Spinal cord (tissue), 10 donors: ENCODE results near the gene CAPS2. TPM values are rescaled to one million over a fixed set of nuclear protein-coding genes. Genes with fewer than 3 reads are reported as not detected.
"Not testable (repeated sequence)": the region's sequence is repeated elsewhere in the genome, so short reads cannot be mapped to it uniquely, and the experiment has no call there.

Experiments
- DNase-seq, 6 donors: peaks; one replicate each; pipeline versions ENCODE4 v3.0.0 to v3.0.0-alpha.2; 2013 to 2015; ENCODE audit warnings: low spot score in 6 of 6, low read depth in 4 of 6
- H3K27ac ChIP-seq: one replicate; pipeline ENCODE4 v1.5.1; 2013; ENCODE audit warnings: low read depth, low read length, control low read depth
- H3K27me3 ChIP-seq: one replicate; pipeline ENCODE4 v1.6.1; 2013; ENCODE audit warnings: low read length; ENCODE audit not compliant: control insufficient read depth, insufficient read depth
- H3K36me3 ChIP-seq: one replicate; pipeline ENCODE4 v1.6.1; 2013; ENCODE audit warnings: low read length; ENCODE audit not compliant: control insufficient read depth, insufficient read depth
- H3K4me1 ChIP-seq: one replicate; pipeline ENCODE4 v1.6.1; 2013; ENCODE audit warnings: low read length; ENCODE audit not compliant: control insufficient read depth, insufficient read depth
- H3K4me3 ChIP-seq: one replicate; pipeline ENCODE4 v1.5.1; 2013; ENCODE audit warnings: low read depth, low read length, control low read depth
- H3K9me3 ChIP-seq: one replicate; pipeline ENCODE4 v1.6.1; 2013; ENCODE audit warnings: low read length; ENCODE audit not compliant: control insufficient read depth, insufficient read depth
- WGBS: methylation state at CpG from one replicate; pipeline ENCODE4 v1.1.5; 2013; ENCODE audit warnings: missing lambda C conversion rate; ENCODE audit not compliant: insufficient coverage; 5-methylcytosine and 5-hydroxymethylcytosine counted together
- polyA plus RNA-seq, 2 donors: library from polyadenylated mRNA; unstranded; fragments of 120-200 nt; gene quantifications; one replicate each; pipeline ENCODE4 v1.2.1, GENCODE V29; 2013; ENCODE audit not compliant: insufficient read length in 2 of 2
- total RNA-seq, 2 donors: library from RNA; depleted of rRNA in 1 of 2; stranded (reverse); fragments of 120-200 nt in 1 of 2; fragments of >200 nt in 1 of 2; gene quantifications; one replicate each; pipeline versions ENCODE4 v1.2.3 to v1.2.4, GENCODE V29; 2013 to 2014
- donor health status: healthy.

The CAPS2 gene
- total and polyA plus RNA-seq, 4 donors = 10.5 to 22.9 (median 13.4) TPM

DNA sequence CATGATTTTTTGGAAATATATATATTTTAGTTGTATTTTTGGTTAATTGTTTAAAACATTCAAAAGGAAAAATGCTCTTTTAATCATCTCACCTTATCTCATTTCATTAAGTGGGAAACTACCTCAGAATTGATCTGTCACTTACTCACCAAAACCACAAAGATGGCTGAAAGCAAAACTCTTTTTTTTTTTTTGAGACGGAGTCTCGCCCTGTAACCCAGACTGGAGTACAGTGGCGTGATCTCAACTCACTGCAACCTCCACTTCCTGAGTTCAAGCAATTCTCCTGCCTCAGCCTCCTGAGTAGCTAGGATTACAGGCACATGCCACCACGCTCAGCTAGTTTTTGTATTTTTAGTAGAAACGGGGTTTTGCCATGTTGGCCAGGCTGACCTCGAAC is 16.1 kb upstream of the CAPS2 start:
- DNase-seq, H3K36me3 ChIP-seq, H3K9me3 ChIP-seq, H3K27ac ChIP-seq, H3K4me3 ChIP-seq, H3K27me3 ChIP-seq, H3K4me1 ChIP-seq: not testable (repeated sequence)
- WGBS = 90% methylated on average over 3 of the region's 6 CpGs

- no peak overlapping the region for H3K4me3 ChIP-seq
- WGBS = no CpG with 5 or more reads among the region's 2 CpGs
- DNase-seq = no peak
- H3K9me3 ChIP-seq = no peaks in the 10 kb centered on the region
- H3K27me3 ChIP-seq = no peaks in the 10 kb centered on the region
- no peaks in the 10 kb centered on the region for H3K36me3 ChIP-seq
- no peak overlapping the region for H3K27ac ChIP-seq
- no peaks in the 10 kb centered on the region for H3K4me1 ChIP-seq
Measured at GRCh38 chr12:75345531-75345930, 15.4 kb upstream of the CAPS2 start.

- Histone ChIP-seq H3K4me1 (no peaks in the 10 kb centered on the region), H3K36me3 (no peaks in the 10 kb centered on the region), H3K9me3 (no peaks in the 10 kb centered on the region), H3K27ac (no peak overlapping the region), H3K4me3 (no peak overlapping the region), H3K27me3 (no peaks in the 10 kb centered on the region)
- WGBS = 100% methylated on average over 2 of the region's 5 CpGs
- DNase-seq = no peak
Measured at GRCh38 chr12:75341873-75342272, 11.7 kb upstream of the CAPS2 start.

- Histone ChIP-seq H3K4me3 (no peak overlapping the region), H3K36me3 (no peaks in the 10 kb centered on the region), H3K27me3 (peaks cover 4% of the 10 kb centered on the region), H3K9me3 (no peaks in the 10 kb centered on the region), H3K4me1 (peaks cover 5% of the 10 kb centered on the region), H3K27ac (no peak overlapping the region)
- whole genome bisulfite sequencing = no CpG with 5 or more reads among the region's 1 CpG
- DNase-seq = no peak
Measured at GRCh38 chr12:75337905-75338304, 7.8 kb upstream of the CAPS2 start.

DNA sequence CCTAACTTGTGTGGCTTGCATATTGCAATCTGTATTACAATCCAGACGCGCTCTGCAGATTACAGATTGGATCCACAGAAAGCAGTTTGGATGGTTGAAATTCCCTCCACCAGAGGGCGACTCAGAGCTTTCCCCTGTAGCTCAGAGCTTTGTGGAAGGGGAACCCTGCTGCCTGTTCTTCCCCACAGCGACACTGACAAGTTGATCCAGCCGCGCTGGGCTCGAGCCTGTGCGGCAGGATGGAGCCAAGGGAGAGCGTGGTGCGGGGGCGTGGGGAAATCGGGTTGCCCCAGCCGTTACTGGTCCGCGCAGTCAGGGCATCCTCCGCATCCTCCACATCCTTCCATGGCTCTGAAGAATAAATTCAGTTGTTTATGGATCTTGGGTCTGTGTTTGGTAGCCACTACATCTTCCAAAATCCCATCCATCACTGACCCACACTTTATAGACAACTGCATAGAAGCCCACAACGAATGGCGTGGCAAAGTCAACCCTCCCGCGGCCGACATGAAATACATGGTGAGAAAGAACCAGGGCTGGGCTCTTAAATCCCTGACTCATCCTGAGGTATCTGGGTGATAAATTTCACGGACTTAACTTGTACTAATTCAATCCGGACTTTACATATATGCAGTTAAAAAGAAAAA is 4.4 kb upstream of the CAPS2 start, which contains the start of gene GLIPR1L1:
TSS of gene GLIPR1L1 (plus strand) at position 287 of the 647 bp plus-strand sequence. CDS start at position 346, 59 bp downstream.
- Histone ChIP-seq H3K36me3 (no peaks in the 10 kb centered on the region), H3K4me3 (peak within 1 kb of the TSS; percentile 38), H3K27ac (no peak within 1 kb of the TSS)

GRCh38 chr12:75327642-75328041 is 2.5 kb downstream of the CAPS2 start:
- Histone ChIP-seq H3K9me3 (no peaks in the 10 kb centered on the region), H3K4me1 (peaks cover 5% of the 10 kb centered on the region), H3K27ac (no peak overlapping the region), H3K27me3 (no peaks in the 10 kb centered on the region), H3K4me3 (no peak overlapping the region), H3K36me3 (no peaks in the 10 kb centered on the region)
- no peak for DNase-seq
- WGBS = no CpG with 5 or more reads among the region's 1 CpG

More for the DNA sequence above, 4.4 kb upstream of the CAPS2 start, which contains the start of gene GLIPR1L1:
- Histone ChIP-seq H3K4me1 (peaks cover 10% of the 10 kb centered on the region), H3K27me3 (peaks cover 4% of the 10 kb centered on the region), H3K9me3 (no peaks in the 10 kb centered on the region)
- peak; percentile 36 to 94 (median 68) for DNase-seq
- 2% methylated on average over 9 of the region's 23 CpGs for WGBS

DNA sequence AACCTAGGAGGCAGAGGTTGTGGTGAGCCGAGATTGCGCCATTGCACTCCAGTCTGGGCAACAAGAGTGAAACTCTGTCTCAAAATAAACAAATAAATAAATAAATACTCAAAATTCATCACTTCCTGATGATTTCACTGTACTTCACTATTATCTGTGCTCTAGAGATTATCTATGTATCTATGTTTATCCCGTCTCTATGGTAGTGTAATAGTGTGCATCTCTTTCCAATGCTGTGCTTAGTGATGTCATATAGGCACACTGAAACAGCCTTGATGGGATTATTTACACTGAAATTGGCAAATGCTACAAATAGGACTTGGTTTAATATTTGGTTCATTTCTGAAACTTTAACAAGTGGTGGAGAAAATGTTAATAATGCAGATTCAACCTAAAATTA is 6.5 kb downstream of the CAPS2 start:
- H3K27me3 ChIP-seq = no peaks in the 10 kb centered on the region
- no peaks in the 10 kb centered on the region for H3K9me3 ChIP-seq
- H3K36me3 ChIP-seq = no peaks in the 10 kb centered on the region
- H3K4me1 ChIP-seq = no peaks in the 10 kb centered on the region
- no peak overlapping the region for H3K4me3 ChIP-seq
- no peak overlapping the region for H3K27ac ChIP-seq
- no peak for DNase-seq
- no CpG with 5 or more reads among the region's 3 CpGs for WGBS

DNA sequence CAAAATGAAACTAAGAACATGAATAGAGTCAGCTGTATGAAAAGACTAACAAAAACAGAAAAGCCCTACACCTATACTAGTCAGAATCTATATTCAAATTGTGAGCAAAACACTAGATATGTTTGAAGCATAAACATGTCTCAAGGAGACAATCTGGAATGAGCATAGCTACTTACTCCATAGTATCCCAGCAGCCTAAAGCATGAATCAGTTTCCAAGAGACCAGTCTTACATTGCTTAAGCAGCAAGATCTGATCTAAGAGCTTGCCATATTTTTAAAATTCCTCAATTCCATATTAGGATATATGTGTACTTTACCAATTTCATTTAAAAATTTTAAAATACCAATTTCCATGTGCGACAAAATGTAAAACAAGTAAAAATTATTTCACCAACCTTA is 7.7 kb downstream of the CAPS2 start:
- DNase-seq = no peak
- Histone ChIP-seq H3K9me3 (no peaks in the 10 kb centered on the region), H3K36me3 (no peaks in the 10 kb centered on the region), H3K27me3 (no peaks in the 10 kb centered on the region), H3K27ac (no peak overlapping the region), H3K4me3 (no peak overlapping the region), H3K4me1 (no peaks in the 10 kb centered on the region)
- WGBS = no CpG with 5 or more reads among the region's 1 CpG

DNA sequence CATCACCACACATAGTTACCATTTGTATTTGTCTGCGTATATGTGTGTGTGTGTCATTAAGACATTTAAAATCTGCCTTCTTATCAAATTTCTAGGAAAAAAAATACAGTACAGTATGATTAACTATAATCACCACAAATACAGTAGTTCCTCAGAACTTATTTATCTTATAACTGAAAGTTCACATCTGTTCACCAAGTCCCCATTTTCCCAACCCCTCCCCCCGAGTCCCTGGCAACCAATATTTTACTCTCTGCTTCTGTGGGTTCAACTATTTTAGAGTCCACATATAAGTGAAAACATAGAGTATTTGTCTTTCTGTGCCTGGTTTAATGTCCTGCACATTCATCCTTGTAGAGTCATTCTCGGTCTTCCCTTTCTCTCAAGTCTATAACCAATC is 12.3 kb downstream of the CAPS2 start:
- no peak overlapping the region for H3K27ac ChIP-seq
- no peaks in the 10 kb centered on the region for H3K9me3 ChIP-seq
- 100% methylated on average over 1 of the region's 3 CpGs for WGBS
- H3K36me3 ChIP-seq = no peaks in the 10 kb centered on the region
- H3K4me3 ChIP-seq = no peak overlapping the region
- no peaks in the 10 kb centered on the region for H3K4me1 ChIP-seq
- H3K27me3 ChIP-seq = no peaks in the 10 kb centered on the region
- no peak for DNase-seq

- Histone ChIP-seq H3K9me3 (no peaks in the 10 kb centered on the region), H3K4me3 (no peak overlapping the region), H3K27ac (no peak overlapping the region), H3K36me3 (no peaks in the 10 kb centered on the region), H3K27me3 (no peaks in the 10 kb centered on the region), H3K4me1 (no peaks in the 10 kb centered on the region)
- no peak for DNase-seq
Measured at GRCh38 chr12:75315518-75315917, 14.6 kb downstream of the CAPS2 start.
